Adrenal gland (tissue), 5 donors: ENCODE data around the gene MYH10.

ENCODE experiments used
- CTCF ChIP-seq, 6 experiments: fragments of 450-650 bp in 4 of 6; fragments of 200-600 bp in 2 of 6; sonication (generic) in 1 of 6; IDR thresholded peaks; 1 replicate in 5 of 6; 2 replicates in 1 of 6; pipeline versions ENCODE4 v1.5.1 to v1.8.0; 2016 to 2021; ENCODE audit warnings: antibody characterized with exemption in 6 of 6, mild to moderate bottlenecking in 2 of 6, moderate library complexity in 1 of 6
- POLR2A ChIP-seq, 2 donors: fragments of 450-650 bp; IDR thresholded peaks; one replicate each; pipeline ENCODE4 v1.6.1; 2017; ENCODE audit warnings: antibody characterized with exemption in 2 of 2, mild to moderate bottlenecking in 2 of 2, moderate library complexity in 1 of 2
- donor health status: DM: no; HTN: no; CAD: no.

DNA sequence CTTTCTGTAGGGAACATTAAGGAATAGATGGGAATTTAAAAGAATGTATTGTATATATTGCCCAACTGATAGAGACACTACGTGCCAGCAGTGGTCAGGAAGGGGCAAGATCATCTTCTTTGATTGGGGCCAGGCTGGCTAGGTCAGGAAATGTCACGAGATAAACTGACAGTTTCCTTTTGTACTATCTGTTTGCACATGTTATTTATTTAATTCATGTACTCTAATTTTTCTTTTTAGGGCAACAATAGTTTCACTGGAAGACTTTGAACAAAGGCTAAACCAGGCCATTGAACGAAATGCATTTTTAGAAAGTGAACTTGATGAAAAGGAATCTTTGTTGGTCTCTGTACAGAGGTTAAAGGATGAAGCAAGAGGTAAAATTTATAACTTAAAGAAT, 182.2 kb downstream of the MYH10 start:
- TF ChIP-seq POLR2A (IDR thresholded peaks at IDR 0.05): no peak
- no peak for TF ChIP-seq CTCF (IDR thresholded peaks at IDR 0.05)
